Activated naive CD4-positive, alpha-beta T cell treated with anti-CD3 and anti-CD28 coated beads, Interleukin-2, amount 10 ng/mL, durations not matched to agents 5 hours and 36 hours (primary cell): ENCODE results near the gene EIF5A. TPM values are rescaled to one million over a fixed set of nuclear protein-coding genes. Genes with fewer than 3 reads are reported as not detected.

ENCODE experiments used
- total RNA-seq, 2 experiments: library from RNA; stranded (reverse); gene quantifications; one replicate each; pipeline ENCODE4 v1.2.3, GENCODE V29; 2021

The EIF5A gene
- 100 to 1,000 TPM; 429 to 433 TPM for total RNA-seq

GRCh38 chr17:7306911-7307685, at the start of gene EIF5A:
EIF5A (plus strand) TSS chr17:7307628; CDS start chr17:7309636, 2,008 bp downstream.

GRCh38 chr17:7262192-7262934, 45.1 kb upstream of the EIF5A start, which contains the start of gene CLDN7:
CLDN7 (minus strand) TSS chr17:7262478; CDS start chr17:7262043, 435 bp downstream.

DNA sequence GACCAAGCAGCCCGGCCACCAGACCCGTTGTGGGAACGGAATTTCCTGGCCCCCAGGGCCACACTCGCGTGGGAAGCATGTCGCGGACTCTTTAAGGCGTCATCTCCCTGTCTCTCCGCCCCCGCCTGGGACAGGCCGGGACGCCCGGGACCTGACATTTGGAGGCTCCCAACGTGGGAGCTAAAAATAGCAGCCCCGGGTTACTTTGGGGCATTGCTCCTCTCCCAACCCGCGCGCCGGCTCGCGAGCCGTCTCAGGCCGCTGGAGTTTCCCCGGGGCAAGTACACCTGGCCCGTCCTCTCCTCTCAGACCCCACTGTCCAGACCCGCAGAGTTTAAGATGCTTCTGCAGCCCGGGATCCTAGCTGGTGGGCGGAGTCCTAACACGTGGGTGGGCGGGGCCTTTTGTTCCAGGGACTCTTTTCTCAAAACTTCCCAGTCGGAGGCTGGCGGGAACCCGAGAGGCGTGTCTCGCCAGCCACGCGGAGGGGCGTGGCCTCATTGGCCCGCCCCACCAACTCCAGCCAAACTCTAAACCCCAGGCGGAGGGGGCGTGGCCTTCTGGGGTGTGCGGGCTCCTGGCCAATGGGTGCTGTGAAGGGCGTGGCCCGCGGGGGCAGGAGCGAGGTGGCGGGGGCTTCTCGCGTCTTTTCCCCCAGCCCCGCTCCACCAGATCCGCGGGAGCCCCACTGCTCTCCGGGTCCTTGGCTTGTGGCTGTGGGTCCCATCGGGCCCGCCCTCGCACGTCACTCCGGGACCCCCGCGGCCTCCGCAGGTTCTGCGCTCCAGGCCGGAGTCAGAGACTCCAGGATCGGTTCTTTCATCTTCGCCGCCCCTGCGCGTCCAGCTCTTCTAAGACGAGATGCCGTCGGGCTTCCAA, 26.1 kb upstream of the EIF5A start, which contains the start of gene SLC2A4:
SLC2A4 (plus strand) TSS at position 645 of the 879 bp plus-strand sequence; CDS start at position 862, 217 bp downstream.

GRCh38 chr17:7294614-7295153, 12.7 kb upstream of the EIF5A start, which contains the start of gene YBX2:
YBX2 (minus strand) TSS chr17:7294639; CDS start chr17:7294500, 139 bp downstream.

GRCh38 chr17:7314719-7315569, 7.5 kb downstream of the EIF5A start, which contains the start of gene GPS2:
GPS2 (minus strand) TSS chr17:7315360; CDS start chr17:7315052, 308 bp downstream.

DNA sequence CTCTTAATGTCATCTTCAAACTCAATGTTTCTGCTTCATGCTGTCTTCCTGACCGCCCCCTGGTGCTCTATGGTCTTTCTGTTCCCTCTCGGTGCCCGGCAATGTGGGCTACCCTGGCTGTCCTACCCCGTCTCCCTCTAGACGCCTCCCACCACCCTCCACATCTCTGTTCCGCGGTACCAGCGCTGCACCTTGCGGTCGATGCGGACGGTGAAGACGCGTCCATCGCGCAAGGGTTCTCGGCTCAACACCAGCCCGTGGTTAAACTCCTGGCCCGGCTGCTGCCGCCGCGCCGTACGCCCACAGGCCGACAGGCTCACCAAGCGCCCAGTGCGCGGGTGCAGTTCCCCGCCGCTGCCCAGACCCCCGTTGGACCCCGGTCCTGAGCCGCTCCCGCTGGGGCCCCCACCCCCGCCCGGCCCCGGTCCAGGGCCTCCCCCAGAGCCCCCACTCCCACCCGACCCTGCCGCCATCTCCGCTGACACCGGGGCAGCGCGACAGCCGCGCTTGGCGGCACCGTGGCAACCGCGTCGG, 21.5 kb downstream of the EIF5A start, which contains the start of gene NEURL4:
NEURL4 (minus strand) TSS at position 496 of the 534 bp plus-strand sequence; CDS start at position 473, 23 bp downstream.

DNA sequence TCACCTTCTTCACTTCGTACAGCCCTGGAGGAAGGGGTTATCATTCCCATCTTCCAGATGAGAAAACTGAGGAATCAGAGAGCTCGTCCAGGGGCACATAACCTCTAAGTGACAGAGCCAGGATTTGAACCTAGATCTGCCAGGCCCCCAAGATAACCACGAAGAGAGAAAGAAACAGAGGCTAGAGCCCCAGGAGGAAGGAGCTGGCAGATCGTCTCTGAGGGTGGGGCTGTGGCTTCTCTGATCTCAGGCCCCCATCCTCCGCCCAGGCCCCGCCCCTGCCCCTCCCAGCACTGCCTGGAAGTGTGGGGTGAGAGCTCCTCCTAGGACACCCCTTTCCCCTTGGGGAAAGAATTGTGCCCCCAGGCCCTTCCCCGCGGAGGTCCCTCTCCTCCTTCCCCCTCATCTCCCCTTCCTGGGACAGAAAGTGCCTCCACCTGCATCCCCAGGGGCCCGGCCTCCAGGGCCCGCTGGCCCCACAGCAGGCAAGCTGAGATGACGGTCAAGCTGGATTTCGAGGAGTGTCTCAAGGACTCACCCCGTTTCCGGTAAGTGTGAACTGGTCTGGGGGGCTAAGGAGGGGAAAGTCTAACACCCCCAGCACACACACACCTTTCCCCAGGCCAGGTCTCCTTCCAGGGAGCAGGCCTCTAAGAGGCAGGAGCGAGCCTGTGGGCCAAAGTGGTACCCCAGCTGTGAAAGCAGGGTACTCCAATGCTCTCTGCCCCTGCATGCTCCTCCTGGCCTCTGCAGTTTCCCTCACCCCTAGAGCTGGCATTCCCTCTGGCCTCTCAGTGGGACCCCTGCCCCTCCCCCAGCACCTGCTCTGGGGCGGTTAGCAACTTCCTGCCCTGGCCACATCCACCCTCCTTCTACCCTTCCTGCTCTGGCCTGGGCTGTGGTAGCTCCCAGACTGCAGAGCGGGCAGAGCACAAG, 29.1 kb downstream of the EIF5A start, which contains the start of gene ACAP1:
ACAP1 (plus strand) TSS at position 290 of the 936 bp plus-strand sequence; CDS start at position 496, 206 bp downstream.

GRCh38 chr17:7351665-7352502, 44.5 kb downstream of the EIF5A start, which contains the start of gene KCTD11:
KCTD11 (plus strand) TSS chr17:7352162.

GRCh38 chr17:7355053-7355452, 47.6 kb downstream of the EIF5A start, which contains the start of gene TMEM95:
TMEM95 (plus strand) TSS chr17:7355156; CDS start chr17:7355205, 49 bp downstream.

Other genes with a start within 250 kb of the EIF5A start
- not detected for gene CLEC10A, start 227.4 kb upstream of the EIF5A start, total RNA-seq
- gene ASGR2, start 192.8 kb upstream of the EIF5A start, total RNA-seq: not detected
- gene ASGR1, start 128.3 kb upstream of the EIF5A start, total RNA-seq: 1 to 10 TPM in 1 of 2 experiments, under 1 TPM in 1; 0.63 to 1.2 TPM
- 10 to 100 TPM; 11.6 to 11.9 TPM for gene DLG4, start 87.8 kb upstream of the EIF5A start, total RNA-seq
- gene ACADVL, start 87.7 kb upstream of the EIF5A start, total RNA-seq: 100 to 1,000 TPM; 291 to 311 TPM
- gene DVL2, start 73.1 kb upstream of the EIF5A start, total RNA-seq: 10 to 100 TPM; 47.0 to 47.5 TPM
- gene PHF23, start 68.2 kb upstream of the EIF5A start, total RNA-seq: 10 to 100 TPM; 53.9 to 55.9 TPM
- 100 to 1,000 TPM; 276 to 282 TPM for gene GABARAP, start 65.2 kb upstream of the EIF5A start, total RNA-seq
- 100 to 1,000 TPM; 154 to 160 TPM for gene CTDNEP1, start 55.9 kb upstream of the EIF5A start, total RNA-seq
- gene ELP5, start 55.4 kb upstream of the EIF5A start, total RNA-seq: 10 to 100 TPM; 36.2 to 44.5 TPM
- under 1 TPM; 0.53 to 0.76 TPM for gene CLDN7, start 45.1 kb upstream of the EIF5A start, total RNA-seq
- not detected for gene SLC2A4, start 25.9 kb upstream of the EIF5A start, total RNA-seq
- under 1 TPM; 0.55 to 0.67 TPM for gene YBX2, start 13.0 kb upstream of the EIF5A start, total RNA-seq
- gene GPS2, start 7.7 kb downstream of the EIF5A start, total RNA-seq: 10 to 100 TPM; 67.6 to 77.5 TPM
- 10 to 100 TPM; 35.8 to 41.7 TPM for gene NEURL4, start 21.7 kb downstream of the EIF5A start, total RNA-seq
- 100 to 1,000 TPM; 738 to 785 TPM for gene ACAP1, start 28.9 kb downstream of the EIF5A start, total RNA-seq
- 1 to 10 TPM; 7.0 to 7.1 TPM for gene KCTD11, start 44.5 kb downstream of the EIF5A start, total RNA-seq
- gene TMEM95, start 47.5 kb downstream of the EIF5A start, total RNA-seq: not detected
- gene TNK1, start 73.5 kb downstream of the EIF5A start, total RNA-seq: 1 to 10 TPM; 1.6 to 1.9 TPM
- gene PLSCR3, start 86.9 kb downstream of the EIF5A start, total RNA-seq: 100 to 1,000 TPM; 159 to 160 TPM
- gene TMEM256, start 96.5 kb downstream of the EIF5A start, total RNA-seq: 10 to 100 TPM; 66.2 to 67.9 TPM
- gene NLGN2, start 100.2 kb downstream of the EIF5A start, total RNA-seq: 1 to 10 TPM; 4.9 to 5.1 TPM
- not detected for gene SPEM1, start 112.7 kb downstream of the EIF5A start, total RNA-seq
- not detected for gene SPEM2, start 118.0 kb downstream of the EIF5A start, total RNA-seq
- not detected for gene SPEM3, start 121.2 kb downstream of the EIF5A start, total RNA-seq
- gene TMEM102, start 127.8 kb downstream of the EIF5A start, total RNA-seq: 10 to 100 TPM; 16.3 to 17.0 TPM
- 10 to 100 TPM; 21.3 to 21.6 TPM for gene FGF11, start 131.9 kb downstream of the EIF5A start, total RNA-seq
- 10 to 100 TPM; 15.3 to 19.0 TPM for gene CHRNB1, start 137.4 kb downstream of the EIF5A start, total RNA-seq
- gene ZBTB4, start 172.0 kb downstream of the EIF5A start, total RNA-seq: 10 to 100 TPM; 29.0 to 29.5 TPM
- gene SLC35G6, start 173.8 kb downstream of the EIF5A start, total RNA-seq: not detected
- 100 to 1,000 TPM; 174 to 175 TPM for gene POLR2A, start 176.7 kb downstream of the EIF5A start, total RNA-seq
- 100 to 1,000 TPM; 100 to 103 TPM for gene TNFSF12, start 241.4 kb downstream of the EIF5A start, total RNA-seq